CD4-positive, alpha-beta memory T cell (primary cell): ENCODE measurements around the gene BRF1. TPM values are rescaled to one million over a fixed set of nuclear protein-coding genes. Genes with fewer than 3 reads are reported as not detected.

ENCODE experiments used
- CTCF ChIA-PET: fragments of 350-600 bp; sonication (Branson Sonifier 250); formaldehyde crosslinking; loops from one replicate; lab custom pipeline; 2021; ENCODE audit warnings: inconsistent platforms; ENCODE audit not compliant: partially characterized antibody; lab: Charles Lee
- POLR2A ChIA-PET: fragments of 350-600 bp; sonication (Branson Sonifier 250); formaldehyde crosslinking; loops from one replicate; lab custom pipeline; 2021; ENCODE audit not compliant: partially characterized antibody; lab: Charles Lee
- DNase-seq, 5 donors: peaks; one replicate each; pipeline versions ENCODE4 v3.0.0 to v3.0.0-alpha.2; 2020 to 2022; ENCODE audit warnings: mixed read lengths in 1 of 5
- H3K27ac ChIP-seq: one replicate; pipeline ENCODE4 v1.7.0; 2013; ENCODE audit warnings: low read depth, low read length
- H3K27me3 ChIP-seq: 2 replicates; pipeline ENCODE4 v1.7.0; 2013; ENCODE audit warnings: mild to moderate bottlenecking, low read length, moderate library complexity; ENCODE audit not compliant: insufficient read depth
- H3K36me3 ChIP-seq: 2 replicates; pipeline ENCODE4 v1.7.0; 2013; ENCODE audit warnings: mild to moderate bottlenecking, low read length, moderate library complexity; ENCODE audit not compliant: insufficient read depth
- H3K4me1 ChIP-seq: 2 replicates; pipeline ENCODE4 v1.7.0; 2013; ENCODE audit warnings: mild to moderate bottlenecking, low read length, moderate library complexity; ENCODE audit not compliant: insufficient read depth
- H3K4me3 ChIP-seq, 2 donors: one replicate each; pipeline ENCODE4 v1.7.0; 2013; ENCODE audit warnings: low read length in 2 of 2, mild to moderate bottlenecking in 1 of 2
- H3K9me3 ChIP-seq, 2 donors: one replicate each; pipeline ENCODE4 v1.7.0; 2013; ENCODE audit warnings: low read length in 2 of 2, control low read depth in 1 of 2; ENCODE audit not compliant: control insufficient read depth in 1 of 2
- H3K27ac Mint-ChIP-seq, 7 donors: one replicate each; pipeline ENCODE4 v1.8.0; 2020 to 2021; ENCODE audit warnings: mixed read lengths in 7 of 7, mild to moderate bottlenecking in 6 of 7, inconsistent platforms in 3 of 7, moderate library complexity in 3 of 7
- H3K27me3 Mint-ChIP-seq, 2 donors: one replicate each; pipeline ENCODE4 v1.8.0; 2020 to 2021; ENCODE audit warnings: mixed read lengths in 2 of 2
- H3K36me3 Mint-ChIP-seq, 2 donors: one replicate each; pipeline ENCODE4 v1.8.0; 2020 to 2021; ENCODE audit warnings: mixed read lengths in 2 of 2, inconsistent platforms in 1 of 2, mild to moderate bottlenecking in 1 of 2
- H3K4me1 Mint-ChIP-seq, 4 donors: one replicate each; pipeline ENCODE4 v1.8.0; 2020 to 2021; ENCODE audit warnings: mixed read lengths in 4 of 4, mild to moderate bottlenecking in 1 of 4
- H3K4me3 Mint-ChIP-seq, 8 donors: one replicate each; pipeline ENCODE4 v1.8.0; 2020 to 2021; ENCODE audit warnings: mixed read lengths in 8 of 8, mild to moderate bottlenecking in 7 of 8, moderate library complexity in 6 of 8, inconsistent platforms in 3 of 8
- H3K9me3 Mint-ChIP-seq, 8 donors: one replicate each; pipeline ENCODE4 v1.8.0; 2020 to 2021; ENCODE audit warnings: mixed read lengths in 8 of 8, mild to moderate bottlenecking in 5 of 8, inconsistent platforms in 3 of 8, moderate library complexity in 1 of 8
- intact Hi-C: fragments of 100-400 bp; cut with micrococcal nuclease; formaldehyde crosslinking; loops from one replicate; pipeline ENCODE4 v1.15.1; 2023
- polyA plus RNA-seq, 2 donors: library from polyadenylated mRNA; unstranded; fragments of 300-500 nt; fragmentation: Illumina TruSeq; gene quantifications; one replicate each; pipeline ENCODE4 v1.2.3, GENCODE V29; 2021
- total RNA-seq, 2 experiments: library from RNA; stranded (reverse); gene quantifications; one replicate each; pipeline ENCODE4 v1.2.3, GENCODE V29; 2021

BRF1 gene
- total and polyA plus RNA-seq, 4 experiments from 2014 or later = 3.0 to 56.0 (median 30.0) TPM

DNA sequence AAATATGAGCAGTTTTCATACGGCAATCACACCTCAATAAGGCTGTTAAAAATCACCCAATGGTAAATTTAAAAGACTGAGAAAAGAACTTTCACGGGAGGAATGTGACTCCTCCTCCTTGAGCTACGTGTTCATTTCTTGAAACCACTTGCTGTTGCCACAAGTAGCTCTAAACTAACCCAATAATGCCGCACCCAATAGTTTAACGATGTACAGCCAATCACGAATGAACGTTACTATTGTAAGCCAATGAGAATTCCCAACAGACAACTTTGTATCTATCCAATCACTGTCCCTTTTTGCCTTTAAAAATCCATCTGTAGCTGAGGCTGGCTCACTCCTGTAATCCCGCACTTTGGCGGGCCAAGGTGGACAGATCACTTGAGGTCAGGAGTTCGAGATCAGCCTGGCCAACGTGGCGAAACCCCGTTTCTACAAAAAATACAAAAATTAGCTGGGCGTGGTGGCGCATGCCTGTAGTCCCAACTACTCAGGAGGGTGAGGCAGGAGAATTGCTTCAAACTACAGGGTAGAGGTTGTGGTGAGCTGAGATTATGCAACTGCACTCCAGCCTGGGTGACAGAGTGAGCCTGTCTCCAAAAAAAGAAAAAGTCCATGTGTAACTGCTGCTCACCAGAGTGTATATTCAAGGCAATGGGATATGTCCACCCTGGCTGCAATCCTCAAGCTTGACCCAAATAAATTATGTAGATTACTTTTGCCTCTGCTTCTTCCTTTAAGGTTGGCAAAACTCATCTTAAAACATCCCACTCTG lies 76.8 kb downstream of the BRF1 start:
- Histone ChIP-seq H3K4me1 (no peaks in the 10 kb centered on the region), H3K4me3 (no peak overlapping the region), H3K9me3 (no peaks in the 10 kb centered on the region), H3K36me3 (peaks cover 44% of the 10 kb centered on the region), H3K27ac (no peak overlapping the region), H3K27me3 (no peaks in the 10 kb centered on the region)
- Mint-ChIP-seq H3K27me3 (no peaks in the 10 kb centered on the region), H3K9me3 (peaks cover 0 to 2% (median 0%) of the 10 kb centered on the region in 8 donors), H3K36me3 (peaks cover 32 to 43% of the 10 kb centered on the region in 2 donors), H3K4me1 (peaks cover 0 to 3% (median under 1%) of the 10 kb centered on the region in 4 donors), H3K4me3 (no peak overlapping the region), H3K27ac (no peak overlapping the region)
- CTCF ChIA-PET = interaction anchor here (1.1 kb wide), 1 partner anchor 21 kb away, joined by 4 read pairs; no protein-coding TSS in a partner anchor
- POLR2A ChIA-PET = no interaction called here
- no peak for DNase-seq
- intact Hi-C loops = no loop called here

DNA sequence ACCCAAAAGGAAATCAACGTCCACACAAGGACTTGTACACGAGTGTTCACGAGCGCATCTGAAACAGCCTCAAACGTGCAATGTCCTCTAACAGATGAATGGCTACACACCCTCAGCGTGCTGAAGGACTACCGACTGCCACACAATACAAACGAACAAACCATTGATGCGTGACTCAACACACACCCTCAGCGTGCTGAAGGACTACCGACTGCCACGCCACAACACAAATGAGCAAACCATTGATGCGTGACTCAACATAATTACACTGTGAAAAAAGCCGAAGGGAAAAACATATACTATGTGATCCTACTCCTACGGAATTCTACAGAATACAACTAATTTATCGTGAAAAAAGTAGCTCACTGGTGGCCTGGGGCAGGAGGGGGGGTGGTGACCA lies 77.5 kb downstream of the BRF1 start:
- peaks cover 0 to 4% (median 0%) of the 10 kb centered on the region in 8 donors for H3K9me3 Mint-ChIP-seq

DNA sequence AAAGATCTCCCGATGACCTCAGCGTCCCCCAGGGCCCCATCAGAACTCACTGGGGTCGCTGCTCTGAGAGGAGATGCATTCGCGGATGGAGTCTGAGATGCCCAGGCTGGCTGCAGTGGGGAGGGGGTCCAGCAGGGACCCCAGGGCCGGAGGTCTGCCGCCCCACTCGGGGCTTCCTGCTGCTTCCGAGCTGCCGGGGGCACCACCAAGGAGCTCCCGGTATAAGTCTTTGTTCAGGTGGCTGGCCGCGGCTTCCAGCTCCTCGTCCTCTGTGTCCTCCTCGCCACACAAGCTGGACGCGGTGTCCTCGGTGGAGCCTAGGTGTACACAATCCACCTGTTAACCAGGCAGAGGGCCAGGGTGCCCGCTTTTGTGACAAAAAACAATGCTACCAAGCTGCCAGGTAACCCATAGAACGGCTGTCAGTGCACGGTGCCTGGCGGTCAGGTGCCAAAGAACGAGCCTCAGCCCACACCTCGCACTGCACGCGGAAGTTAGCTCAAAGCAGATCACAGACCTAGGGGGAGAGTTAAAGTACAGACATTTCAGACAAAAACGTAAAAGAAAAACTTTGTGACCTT lies 79.1 kb downstream of the BRF1 start:
- Mint-ChIP-seq H3K36me3 (peaks cover 34 to 52% of the 10 kb centered on the region in 2 donors), H3K27ac (no peak overlapping the region)
- POLR2A ChIA-PET = no interaction called here

More for the DNA sequence above, 77.5 kb downstream of the BRF1 start:
- Histone ChIP-seq H3K36me3 (peaks cover 49% of the 10 kb centered on the region), H3K4me3 (no peak overlapping the region), H3K27me3 (no peaks in the 10 kb centered on the region), H3K4me1 (no peaks in the 10 kb centered on the region), H3K27ac (no peak overlapping the region), H3K9me3 (no peaks in the 10 kb centered on the region)
- intact Hi-C loops = no loop called here
- H3K4me1 Mint-ChIP-seq = peaks cover 0 to 3% (median under 1%) of the 10 kb centered on the region in 4 donors
- peak overlapping the region in 1 of 8 donors; percentile 7 for H3K4me3 Mint-ChIP-seq
- H3K27me3 Mint-ChIP-seq = no peaks in the 10 kb centered on the region
- CTCF ChIA-PET = interaction anchor here (1.1 kb wide), 1 partner anchor 20 kb away, joined by 4 read pairs; no protein-coding TSS in a partner anchor
- no peak overlapping the region for H3K27ac Mint-ChIP-seq
- H3K36me3 Mint-ChIP-seq = peaks cover 36 to 47% of the 10 kb centered on the region in 2 donors
- POLR2A ChIA-PET = no interaction called here
- DNase-seq = no peak

DNA sequence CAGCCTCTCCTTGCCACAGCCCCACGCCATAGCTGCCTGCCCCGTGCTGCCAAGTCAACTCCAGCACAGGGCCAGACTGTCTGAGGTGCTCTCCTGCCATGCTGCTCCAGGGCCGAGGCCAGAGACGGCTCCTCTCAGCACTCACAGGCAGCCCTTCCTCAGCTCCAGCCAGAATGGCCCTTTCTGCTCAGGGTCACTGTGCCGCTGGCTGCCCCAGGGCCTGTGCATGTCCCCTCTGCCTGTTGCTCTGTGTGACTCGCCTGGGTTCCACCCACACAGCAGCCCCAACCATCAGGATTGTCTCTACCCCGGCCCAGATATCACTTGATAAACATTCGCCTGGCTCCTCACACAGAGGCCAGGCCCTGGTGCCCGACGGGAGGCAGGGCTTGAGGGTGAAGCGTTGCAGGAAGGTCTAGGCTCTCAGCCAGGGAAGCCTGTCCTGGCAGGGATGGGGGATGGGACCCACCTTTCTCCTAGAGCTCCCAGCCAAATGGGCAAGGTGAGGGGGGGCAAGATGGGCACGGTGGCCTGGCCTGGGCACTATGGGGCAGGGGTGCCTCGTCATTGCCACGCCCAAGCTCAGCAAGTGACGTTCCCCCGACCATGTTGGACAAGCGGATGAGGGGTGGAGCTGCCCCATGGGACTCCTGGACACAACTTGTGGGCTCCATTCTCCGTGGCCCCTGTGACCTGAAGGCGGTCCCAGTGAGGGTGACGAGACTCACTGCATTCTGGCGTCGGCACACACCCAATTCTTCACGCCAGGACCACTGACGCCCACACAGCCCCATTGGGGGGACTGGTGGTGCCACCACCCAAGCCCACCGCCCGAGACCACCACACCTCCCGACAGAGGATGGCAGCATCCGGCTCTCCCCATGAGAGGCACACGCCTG lies 79.9 kb downstream of the BRF1 start:
- Histone ChIP-seq H3K27me3 (no peaks in the 10 kb centered on the region), H3K4me3 (no peak overlapping the region), H3K4me1 (no peaks in the 10 kb centered on the region), H3K36me3 (peaks cover 53% of the 10 kb centered on the region), H3K27ac (no peak overlapping the region), H3K9me3 (no peaks in the 10 kb centered on the region)
- ChIA-PET POLR2A (no interaction called here), CTCF (no interaction called here)
- peaks cover 0 to 4% (median 0%) of the 10 kb centered on the region in 8 donors for H3K9me3 Mint-ChIP-seq
- H3K27me3 Mint-ChIP-seq = no peaks in the 10 kb centered on the region
- intact Hi-C loops = no loop called here
- H3K27ac Mint-ChIP-seq = peak overlapping the region in 1 of 7 donors; percentile 70
- no peak overlapping the region for H3K4me3 Mint-ChIP-seq
- H3K36me3 Mint-ChIP-seq = peaks cover 34 to 49% of the 10 kb centered on the region in 2 donors
- no peak for DNase-seq
- peaks cover 0 to 3% (median under 1%) of the 10 kb centered on the region in 4 donors for H3K4me1 Mint-ChIP-seq

More for the DNA sequence above, 79.1 kb downstream of the BRF1 start:
- no peaks in the 10 kb centered on the region for H3K4me1 ChIP-seq
- H3K27me3 ChIP-seq = no peaks in the 10 kb centered on the region
- Mint-ChIP-seq H3K4me3 (no peak overlapping the region), H3K27me3 (no peaks in the 10 kb centered on the region), H3K9me3 (peaks cover 0 to 4% (median 0%) of the 10 kb centered on the region in 8 donors), H3K4me1 (peaks cover 0 to 3% (median under 1%) of the 10 kb centered on the region in 4 donors)
- intact Hi-C loops = no loop called here
- no peak overlapping the region for H3K4me3 ChIP-seq
- H3K27ac ChIP-seq = no peak overlapping the region
- no peak for DNase-seq
- no peaks in the 10 kb centered on the region for H3K9me3 ChIP-seq
- H3K36me3 ChIP-seq = peaks cover 57% of the 10 kb centered on the region
- CTCF ChIA-PET = no interaction called here

DNA sequence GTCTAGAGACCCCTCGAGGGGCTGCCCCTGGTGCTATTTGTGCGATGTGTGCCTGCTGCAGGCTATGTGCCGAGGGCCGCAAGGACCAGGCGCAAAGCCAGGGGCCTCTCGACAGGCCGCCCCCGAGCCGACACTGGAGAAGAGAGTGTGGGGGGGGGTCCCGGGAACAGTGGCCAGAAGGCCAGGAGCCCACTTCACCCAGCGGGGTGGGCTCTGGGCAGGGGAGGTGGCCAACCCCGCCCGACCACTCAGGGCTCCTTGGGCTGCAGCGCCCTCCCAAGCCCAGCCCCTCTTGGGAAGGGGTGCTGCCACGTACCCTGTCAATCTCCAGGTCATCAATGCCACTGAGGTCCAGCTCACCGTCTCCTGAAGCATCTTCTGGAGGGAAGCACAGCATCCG lies 81.0 kb downstream of the BRF1 start:
- Mint-ChIP-seq H3K4me3 (no peak overlapping the region), H3K4me1 (peaks cover 0 to 9% (median 4%) of the 10 kb centered on the region in 4 donors), H3K27ac (no peak overlapping the region), H3K36me3 (peaks cover 39 to 47% of the 10 kb centered on the region in 2 donors), H3K9me3 (peaks cover 0 to 4% (median 0%) of the 10 kb centered on the region in 8 donors), H3K27me3 (no peaks in the 10 kb centered on the region)
- ChIA-PET POLR2A (no interaction called here), CTCF (no interaction called here)
- Histone ChIP-seq H3K4me1 (no peaks in the 10 kb centered on the region), H3K4me3 (no peak overlapping the region), H3K27me3 (no peaks in the 10 kb centered on the region), H3K36me3 (peaks cover 47% of the 10 kb centered on the region), H3K27ac (no peak overlapping the region), H3K9me3 (no peaks in the 10 kb centered on the region)
- intact Hi-C loops = no loop called here
- DNase-seq = no peak

DNA sequence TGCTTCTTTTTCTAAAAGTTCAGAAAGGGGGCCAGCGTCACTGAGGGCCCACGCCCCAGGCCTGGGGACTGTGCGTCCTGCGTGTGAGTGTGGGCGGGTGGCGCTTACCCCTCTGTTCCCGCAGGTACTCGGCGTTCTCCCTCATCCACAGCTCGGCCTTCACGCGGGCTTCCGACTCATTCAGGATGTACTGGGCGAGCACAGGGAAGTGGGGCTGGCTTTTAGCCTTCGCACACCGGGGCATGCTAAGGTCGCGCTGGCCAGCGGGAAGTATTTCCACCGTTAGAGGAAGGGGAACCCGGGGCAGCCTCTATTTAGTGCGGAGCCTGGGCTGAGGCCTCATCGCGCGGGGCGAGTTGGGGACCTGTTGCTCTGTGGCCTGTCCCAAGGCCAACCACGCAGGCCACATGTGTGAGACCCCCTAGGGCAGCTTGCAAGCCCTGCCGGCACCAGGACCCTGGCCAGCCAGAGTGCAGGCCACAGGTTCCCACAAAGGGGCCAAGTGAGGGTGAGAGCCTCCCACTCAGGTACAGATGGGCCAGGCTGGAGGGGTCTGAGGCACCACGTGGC lies 81.7 kb downstream of the BRF1 start:
- H3K4me1 Mint-ChIP-seq = peaks cover 0 to 9% (median 4%) of the 10 kb centered on the region in 4 donors
- no peak for DNase-seq
- Histone ChIP-seq H3K36me3 (peaks cover 44% of the 10 kb centered on the region), H3K27ac (no peak overlapping the region), H3K27me3 (no peaks in the 10 kb centered on the region), H3K4me1 (no peaks in the 10 kb centered on the region), H3K9me3 (no peaks in the 10 kb centered on the region), H3K4me3 (no peak overlapping the region)
- no peak overlapping the region for H3K4me3 Mint-ChIP-seq
- ChIA-PET CTCF (no interaction called here), POLR2A (no interaction called here)
- H3K27ac Mint-ChIP-seq = no peak overlapping the region
- H3K9me3 Mint-ChIP-seq = peaks cover 0 to 4% (median 0%) of the 10 kb centered on the region in 8 donors
- intact Hi-C loops = no loop called here
- peaks cover 39 to 44% of the 10 kb centered on the region in 2 donors for H3K36me3 Mint-ChIP-seq
- no peaks in the 10 kb centered on the region for H3K27me3 Mint-ChIP-seq
